GM12873 (cell line): ENCODE results near the gene MGAT5.

Experiments used
- TF ChIP-seq, protein P1 (sequence below): IDR thresholded peaks from 2 replicates; pipeline ENCODE4 v1.5.1; 2012; ENCODE audit warnings: low read depth, mild to moderate bottlenecking, moderate library complexity, low read length, control low read depth; ENCODE audit not compliant: insufficient read depth; ENCODE audit errors: missing control alignments

Gene MGAT5

DNA sequence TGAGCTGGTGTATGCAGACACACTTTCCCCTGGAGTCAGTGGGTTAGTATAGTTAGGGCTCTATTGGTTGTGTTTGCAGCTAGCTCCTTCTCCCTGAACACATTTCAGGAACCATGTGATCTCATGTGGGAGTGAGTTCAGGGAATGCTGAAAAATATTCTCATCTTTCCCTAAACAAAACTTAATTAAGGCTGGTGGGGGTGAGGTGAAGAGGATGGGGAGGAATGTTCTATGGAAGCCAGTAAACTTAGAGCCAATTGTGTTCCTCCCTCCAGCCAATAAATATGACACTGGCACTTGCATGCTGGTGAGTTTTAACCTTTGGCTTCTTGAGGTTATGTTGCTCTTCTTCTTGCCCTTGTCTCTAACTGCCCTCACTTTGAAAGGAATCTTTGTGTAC lies 952 bp downstream of the MGAT5 start:
- TF ChIP-seq, protein P1, sequence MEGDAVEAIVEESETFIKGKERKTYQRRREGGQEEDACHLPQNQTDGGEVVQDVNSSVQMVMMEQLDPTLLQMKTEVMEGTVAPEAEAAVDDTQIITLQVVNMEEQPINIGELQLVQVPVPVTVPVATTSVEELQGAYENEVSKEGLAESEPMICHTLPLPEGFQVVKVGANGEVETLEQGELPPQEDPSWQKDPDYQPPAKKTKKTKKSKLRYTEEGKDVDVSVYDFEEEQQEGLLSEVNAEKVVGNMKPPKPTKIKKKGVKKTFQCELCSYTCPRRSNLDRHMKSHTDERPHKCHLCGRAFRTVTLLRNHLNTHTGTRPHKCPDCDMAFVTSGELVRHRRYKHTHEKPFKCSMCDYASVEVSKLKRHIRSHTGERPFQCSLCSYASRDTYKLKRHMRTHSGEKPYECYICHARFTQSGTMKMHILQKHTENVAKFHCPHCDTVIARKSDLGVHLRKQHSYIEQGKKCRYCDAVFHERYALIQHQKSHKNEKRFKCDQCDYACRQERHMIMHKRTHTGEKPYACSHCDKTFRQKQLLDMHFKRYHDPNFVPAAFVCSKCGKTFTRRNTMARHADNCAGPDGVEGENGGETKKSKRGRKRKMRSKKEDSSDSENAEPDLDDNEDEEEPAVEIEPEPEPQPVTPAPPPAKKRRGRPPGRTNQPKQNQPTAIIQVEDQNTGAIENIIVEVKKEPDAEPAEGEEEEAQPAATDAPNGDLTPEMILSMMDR: no peak

DNA sequence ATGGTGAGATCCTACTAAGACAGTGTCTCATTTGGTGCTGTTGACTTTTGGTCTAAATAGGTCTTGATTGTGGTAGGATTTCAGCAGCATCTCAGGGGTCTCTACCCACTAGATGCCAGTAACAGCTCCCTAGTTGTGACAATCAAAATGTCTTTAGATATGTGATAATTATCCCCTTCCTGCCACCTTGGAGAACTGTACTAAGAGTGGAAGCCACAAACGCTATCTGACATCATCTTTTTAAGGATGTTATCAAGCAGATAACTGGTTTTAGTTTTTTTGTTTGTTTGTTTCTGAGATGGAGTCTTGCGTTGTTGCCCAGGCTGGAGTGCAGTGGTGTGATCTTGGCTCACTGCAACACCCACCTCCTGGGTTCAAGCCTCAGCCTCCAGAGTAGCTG lies 3.1 kb downstream of the MGAT5 start:
- TF ChIP-seq, protein P1: no peak

DNA sequence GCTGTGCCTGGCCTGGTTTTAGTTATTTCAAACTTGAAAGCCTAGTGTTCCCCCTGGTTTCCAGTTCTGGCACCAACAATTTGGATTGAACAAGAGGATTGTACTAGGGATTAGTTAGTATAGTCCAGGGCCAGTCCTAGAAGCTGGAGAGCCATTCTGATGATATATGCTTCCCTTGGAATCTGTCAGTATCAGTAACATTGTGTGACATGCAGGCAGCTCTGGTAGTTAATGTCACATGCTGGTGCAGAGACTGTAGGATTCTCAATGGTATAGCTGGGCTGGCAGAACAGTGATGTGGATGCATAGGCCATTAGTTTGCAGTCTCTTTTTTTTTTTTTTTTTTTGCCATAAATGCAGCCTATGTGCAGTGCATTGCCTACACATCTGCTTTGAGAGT lies 3.6 kb downstream of the MGAT5 start:
- TF ChIP-seq, protein P1: no peak

DNA sequence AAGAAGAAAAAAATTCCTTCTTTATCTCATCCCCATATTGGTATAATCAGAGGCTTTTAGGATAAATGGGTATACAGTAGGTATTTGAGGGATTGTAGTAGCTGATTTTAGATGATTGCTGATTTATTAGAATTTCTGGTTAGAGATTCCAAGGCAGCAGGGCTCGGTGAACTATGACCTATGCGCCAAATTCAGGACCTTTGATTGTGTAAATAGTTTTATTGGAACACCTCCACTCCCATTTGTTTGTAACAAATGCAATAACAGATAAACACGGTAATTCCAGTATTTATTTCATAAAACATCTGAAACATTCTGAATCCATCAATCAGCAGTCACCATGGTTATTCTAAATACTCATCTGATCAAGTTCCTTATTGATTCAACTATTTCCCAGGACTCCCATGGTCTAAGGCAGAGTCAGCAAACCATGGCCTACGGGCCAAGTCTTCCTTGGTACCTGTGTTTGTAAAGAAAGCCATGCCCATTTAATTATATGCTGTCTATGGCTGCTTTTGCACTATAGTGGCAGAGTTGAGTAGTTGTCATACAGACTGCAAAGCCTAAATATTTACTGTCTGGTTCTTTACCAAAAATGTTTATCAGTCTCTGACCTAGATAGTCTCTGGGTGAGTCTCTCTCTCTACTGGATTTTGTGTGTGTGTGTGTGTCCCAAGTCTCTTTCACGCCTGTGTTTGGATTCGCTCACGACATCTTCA lies 4.3 kb downstream of the MGAT5 start:
- TF ChIP-seq, protein P1: no peak

DNA sequence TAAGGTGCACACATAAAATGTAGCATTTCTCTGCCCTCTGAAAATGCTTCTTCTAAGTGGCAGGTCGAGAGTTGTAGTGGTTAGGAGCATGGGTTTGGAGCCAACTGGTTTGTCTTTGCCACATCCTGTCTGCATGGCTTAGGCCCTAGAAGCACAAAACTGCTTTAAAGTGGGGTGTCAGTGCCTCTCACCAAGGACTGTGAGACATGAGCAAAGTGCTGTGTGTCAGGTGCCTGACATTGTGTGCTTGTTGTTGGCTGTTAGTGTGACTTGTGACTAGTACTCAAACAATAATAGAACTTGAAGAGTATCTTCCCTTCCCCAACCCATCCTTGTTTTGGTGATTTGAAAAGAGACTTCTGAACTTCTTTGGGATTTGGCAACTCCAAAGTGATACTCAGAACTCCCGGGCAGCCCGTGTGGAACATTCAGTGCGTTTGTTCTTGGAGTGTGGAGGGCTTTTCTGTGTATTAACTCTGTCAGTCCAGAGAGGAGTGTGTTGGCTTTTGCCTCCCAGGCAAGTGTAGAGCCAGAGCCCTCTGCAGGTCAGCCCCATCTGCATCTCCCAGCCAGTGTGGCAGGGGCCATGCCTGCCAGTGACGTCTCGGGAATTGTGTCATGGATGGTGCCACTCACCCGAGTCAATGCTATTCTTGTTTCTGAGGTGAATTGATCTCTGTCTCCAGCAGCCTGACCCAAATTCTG lies 5.0 kb downstream of the MGAT5 start:
- TF ChIP-seq, protein P1: no peak

DNA sequence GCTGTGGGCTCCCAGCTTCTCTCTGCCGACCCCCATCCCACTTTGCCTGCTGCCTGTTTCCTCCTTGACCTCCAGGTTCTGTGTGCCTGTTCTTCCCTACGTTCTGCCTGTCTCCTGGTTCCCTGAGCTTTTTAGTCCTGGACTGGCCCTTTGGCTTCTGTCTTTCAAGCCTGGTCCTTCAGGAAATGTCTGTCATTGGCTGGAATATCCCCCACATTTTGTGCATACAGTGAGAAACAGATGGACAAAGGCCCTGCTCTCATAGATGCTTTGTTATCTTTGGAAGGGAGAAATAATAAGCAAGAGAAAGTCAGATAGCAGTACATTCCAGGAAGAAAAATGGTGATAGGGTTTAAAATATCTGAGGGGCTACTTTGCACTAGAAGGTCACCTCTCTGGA lies 5.7 kb downstream of the MGAT5 start:
- TF ChIP-seq, protein P1: no peak

DNA sequence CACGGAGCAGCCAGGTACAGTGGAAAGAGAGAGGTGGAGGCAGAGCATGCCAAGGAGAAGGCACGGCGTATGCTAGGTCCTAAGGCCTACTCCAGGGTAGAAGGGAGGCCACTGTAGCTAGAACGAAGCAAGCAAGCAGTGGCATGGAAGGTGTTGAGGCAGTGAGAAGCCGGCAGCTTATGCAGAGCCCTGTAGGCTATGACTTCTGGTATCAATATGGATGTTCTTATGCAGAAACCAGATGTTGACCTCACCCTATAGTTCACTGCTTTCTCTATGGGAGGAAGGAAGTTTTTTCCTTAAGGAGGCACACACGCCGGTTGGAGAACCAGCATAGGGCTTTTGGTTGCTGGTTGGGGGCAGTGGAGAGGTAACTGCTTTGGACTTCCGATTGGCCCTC lies 6.1 kb downstream of the MGAT5 start:
- TF ChIP-seq, protein P1: no peak
